C4-2B (cell line): Measurements from ENCODE around the gene TOM1L2.
"Not testable (repeated sequence)": the region's sequence is repeated elsewhere in the genome, so short reads cannot be mapped to it uniquely, and the experiment has no call there.

ENCODE experiments used
- H3K27ac ChIP-seq: fragments of 450-650 bp; 2 replicates; pipeline ENCODE4 v1.5.1; 2017
- CTCF ChIP-seq: fragments of 450-650 bp; conservative IDR thresholded peaks from 2 replicates; pipeline ENCODE4 v1.5.1; 2017; ENCODE audit warnings: mild to moderate bottlenecking
- ZFX ChIP-seq: fragments of 450-650 bp; IDR thresholded peaks from 2 replicates; pipeline ENCODE4 v1.6.1; 2017

TOM1L2 gene

GRCh38 chr17:17917394-17917793, 54.8 kb downstream of the TOM1L2 start:
- TF ChIP-seq CTCF (no peak), ZFX (no peak)
- H3K27ac ChIP-seq, result no peak overlapping the region

- H3K27ac ChIP-seq, result no peak overlapping the region
Measured at GRCh38 chr17:17915183-17915582, 57.0 kb downstream of the TOM1L2 start.

GRCh38 chr17:17913695-17914332, 58.4 kb downstream of the TOM1L2 start:
- peak overlapping the region; percentile 10 for H3K27ac ChIP-seq
- TF ChIP-seq CTCF (no peak), ZFX (no peak)

More at GRCh38 chr17:17915183-17915582, 57.0 kb downstream of the TOM1L2 start:
- TF ChIP-seq CTCF, result no peak
- TF ChIP-seq ZFX, result no peak

- not testable (repeated sequence) for H3K27ac ChIP-seq
Measured at GRCh38 chr17:17912336-17912735, 59.9 kb downstream of the TOM1L2 start.

- TF ChIP-seq CTCF, result no peak
- no peak for TF ChIP-seq ZFX
Measured at GRCh38 chr17:17911001-17911613, 61.1 kb downstream of the TOM1L2 start.

GRCh38 chr17:17910060-17910459, 62.1 kb downstream of the TOM1L2 start:
- no peak for TF ChIP-seq ZFX
- TF ChIP-seq CTCF, result no peak
- no peak overlapping the region for H3K27ac ChIP-seq

More at GRCh38 chr17:17911001-17911613, 61.1 kb downstream of the TOM1L2 start:
- H3K27ac ChIP-seq, result no peak overlapping the region

- no peak for TF ChIP-seq ZFX
- no peak for TF ChIP-seq CTCF
- no peak overlapping the region for H3K27ac ChIP-seq
Measured at GRCh38 chr17:17909078-17909477, 63.1 kb downstream of the TOM1L2 start.

GRCh38 chr17:17907469-17907868, 64.7 kb downstream of the TOM1L2 start:
- peak overlapping the region; percentile 52; the same call in 1 of the 2 replicates for H3K27ac ChIP-seq
- TF ChIP-seq CTCF, result no peak
- no peak for TF ChIP-seq ZFX
